HCT116 (cell line): ENCODE measurements around the gene TTLL10. TPM values are rescaled to one million over a fixed set of nuclear protein-coding genes. Genes with fewer than 3 reads are reported as not detected.
"Not testable (repeated sequence)": the region's sequence is repeated elsewhere in the genome, so short reads cannot be mapped to it uniquely, and the experiment has no call there.

ENCODE experiments used
- ATAC-seq: fragments of 200-7000 bp; cut with Tn5 transposase; 2 replicates; pipeline ENCODE4 v1.9.1; 2020; ENCODE audit warnings: mild to moderate bottlenecking, moderate library complexity
- BruUV-seq: library from RNA; stranded (reverse); fragments of 400-500 nt; replicated peaks from 2 replicates; lab custom pipeline; 2021; lab: Mats Ljungman, UMichigan
- CTCF ChIA-PET: fragments of 300-600 bp; sonication (Branson Sonifier 250); formaldehyde crosslinking; loops from one replicate; lab custom pipeline; 2021; ENCODE audit warnings: antibody characterized with exemption; lab: Charles Lee
- POLR2A ChIA-PET: fragments of 300-600, 350-600 bp; sonication (Branson Sonifier 250); formaldehyde crosslinking; loops from one replicate; lab custom pipeline; 2021; ENCODE audit warnings: antibody characterized with exemption; lab: Charles Lee
- RAD21 ChIA-PET, 2 experiments: fragments of 300-600 bp; sonication (Branson Sonifier 250); formaldehyde crosslinking; loops; one replicate each; lab custom pipeline; 2023; ENCODE audit warnings: low total read pairs in 2 of 2; ENCODE audit not compliant: uncharacterized antibody in 2 of 2, unreplicated experiment in 2 of 2, low non-redundant PET in 1 of 2; lab: Charles Lee
- DNase-seq: peaks from one replicate; pipeline ENCODE4 v3.0.0-alpha.2; 2010; ENCODE audit warnings: low read depth, low spot score
- H2AFZ ChIP-seq: fragments of 200-600 bp; shearing (Covaris generic), sonication (generic); 2 replicates; pipeline ENCODE4 v1.6.1; 2017; ENCODE audit warnings: low read depth, mixed run types, mixed read lengths, antibody characterized with exemption, low read length; ENCODE audit not compliant: poor library complexity, severe bottlenecking
- H3K27ac ChIP-seq: 2 replicates; pipeline ENCODE4 v1.5.1; 2012; ENCODE audit warnings: low read depth, low read length
- H3K27me3 ChIP-seq: fragments of 200-600 bp; sonication (generic); 2 replicates; pipeline ENCODE4 v1.6.1; 2016; ENCODE audit warnings: mixed run types, low read length, mixed read lengths; ENCODE audit not compliant: insufficient read depth
- H3K36me3 ChIP-seq, 2 experiments: fragments of 200-500 bp in 1 of 2; fragments of 200-600 bp in 1 of 2; sonication (Bioruptor generic) in 1 of 2; sonication (generic) in 1 of 2; 2 replicates each; pipeline versions ENCODE4 v1.5.1 to v1.6.1; 2014 to 2016; ENCODE audit warnings: low read length in 2 of 2, inconsistent platforms in 1 of 2, mixed read lengths in 1 of 2, mixed run types in 1 of 2; ENCODE audit not compliant: insufficient read depth in 2 of 2, control insufficient read depth in 1 of 2
- H3K4me1 ChIP-seq, 2 experiments: fragments of 200-600 bp in 1 of 2; sonication (generic) in 1 of 2; 2 replicates each; pipeline versions ENCODE4 v1.5.1 to v1.6.1; 2012 to 2017; ENCODE audit warnings: low read length in 2 of 2, inconsistent platforms in 1 of 2, mild to moderate bottlenecking in 1 of 2, mixed read lengths in 1 of 2, mixed run types in 1 of 2, moderate library complexity in 1 of 2; ENCODE audit not compliant: insufficient read depth in 2 of 2, control insufficient read depth in 1 of 2
- H3K4me2 ChIP-seq: fragments of 200-600 bp; sonication (generic); 2 replicates; pipeline ENCODE4 v1.6.1; 2017; ENCODE audit warnings: mixed run types, low read length, mixed read lengths
- H3K4me3 ChIP-seq, 2 experiments: fragments of 200-600 bp in 1 of 2; sonication (generic) in 1 of 2; replicated peaks in 1 of 2; 2 replicates each; pipeline ENCODE4 v1.5.1; 2011 to 2016; ENCODE audit warnings: low read length in 2 of 2, control low read depth in 1 of 2, low read depth in 1 of 2, mild to moderate bottlenecking in 1 of 2, mixed read lengths in 1 of 2, mixed run types in 1 of 2
- H3K79me2 ChIP-seq: fragments of 200-600 bp; sonication (generic); 2 replicates; pipeline ENCODE4 v1.6.1; 2017; ENCODE audit warnings: mild to moderate bottlenecking, mixed run types, low read length, moderate library complexity, mixed read lengths; ENCODE audit not compliant: insufficient read depth
- H3K9ac ChIP-seq: fragments of 200-600 bp; sonication (generic); 2 replicates; pipeline ENCODE4 v1.6.1; 2016; ENCODE audit warnings: low read length, mixed read lengths
- H3K9me2 ChIP-seq: fragments of 200-600 bp; sonication (generic), shearing (Covaris generic); 2 replicates; pipeline ENCODE4 v1.6.1; 2017; ENCODE audit warnings: mixed run types, mild to moderate bottlenecking, moderate library complexity; ENCODE audit not compliant: insufficient read depth
- H3K9me3 ChIP-seq, 2 experiments: fragments of 200-500 bp in 1 of 2; fragments of 200-600 bp in 1 of 2; sonication (Bioruptor generic) in 1 of 2; sonication (generic) in 1 of 2; 2 replicates each; pipeline ENCODE4 v1.6.1; 2014 to 2017; ENCODE audit warnings: low read length in 2 of 2, mixed read lengths in 2 of 2, inconsistent platforms in 1 of 2, low read depth in 1 of 2, mild to moderate bottlenecking in 1 of 2, mixed run types in 1 of 2, moderate library complexity in 1 of 2; ENCODE audit not compliant: control insufficient read depth in 1 of 2, insufficient read depth in 1 of 2
- H4K20me1 ChIP-seq: fragments of 200-600 bp; sonication (generic), shearing (Covaris generic); 2 replicates; pipeline ENCODE4 v1.6.1; 2017; ENCODE audit warnings: mixed run types, mild to moderate bottlenecking, moderate library complexity; ENCODE audit not compliant: insufficient read depth
- ATF3 ChIP-seq: IDR thresholded peaks from 2 replicates; pipeline ENCODE4 v1.6.1; 2012
- CBX3 ChIP-seq: IDR thresholded peaks from 2 replicates; pipeline ENCODE4 v1.6.1; 2012; ENCODE audit warnings: low read depth
- CTCF ChIP-seq, 3 experiments: fragments of 200-600 bp in 1 of 3; sonication (generic) in 1 of 3; IDR thresholded peaks in 2 of 3; conservative IDR thresholded peaks in 1 of 3; 2 replicates each; pipeline ENCODE4 v1.5.1; 2012 to 2017; ENCODE audit warnings: low read depth in 2 of 3, low read length in 2 of 3, antibody characterized with exemption in 1 of 3, borderline replicate concordance in 1 of 3, control low read depth in 1 of 3, mild to moderate bottlenecking in 1 of 3, mixed read lengths in 1 of 3, mixed run types in 1 of 3, moderate library complexity in 1 of 3; ENCODE audit not compliant: insufficient read depth in 1 of 3
- ELF1 ChIP-seq: IDR thresholded peaks from 2 replicates; pipeline ENCODE4 v1.6.1; 2012; ENCODE audit warnings: low read depth, borderline replicate concordance
- EZH2phosphoT487 ChIP-seq: fragments of 200-600 bp; IDR thresholded peaks from 2 replicates; pipeline ENCODE4 v1.6.1; 2018; ENCODE audit warnings: antibody characterized with exemption, borderline replicate concordance
- FOSL1 ChIP-seq: IDR thresholded peaks from 2 replicates; pipeline ENCODE4 v1.6.1; 2012; ENCODE audit warnings: low read depth
- JUND ChIP-seq: IDR thresholded peaks from 2 replicates; pipeline ENCODE4 v1.6.1; 2012
- MAX ChIP-seq: IDR thresholded peaks from 2 replicates; pipeline ENCODE4 v1.6.1; 2012
- POLR2AphosphoS5 ChIP-seq: IDR thresholded peaks from 2 replicates; pipeline ENCODE4 v1.6.1; 2011; ENCODE audit warnings: mild to moderate bottlenecking, low read depth, low read length, moderate library complexity
- RAD21 ChIP-seq: IDR thresholded peaks from 2 replicates; pipeline ENCODE4 v1.6.1; 2012; ENCODE audit warnings: low read depth, mild to moderate bottlenecking
- REST ChIP-seq: IDR thresholded peaks from 2 replicates; pipeline ENCODE4 v1.6.1; 2012; ENCODE audit warnings: low read depth
- TCF7L2 ChIP-seq: IDR thresholded peaks from 2 replicates; pipeline ENCODE4 v1.7.0; 2011; ENCODE audit warnings: borderline replicate concordance, inconsistent platforms; ENCODE audit not compliant: insufficient read depth, insufficient read length; ENCODE audit errors: extremely low read depth
- YY1 ChIP-seq: IDR thresholded peaks from 2 replicates; pipeline ENCODE4 v1.6.1; 2011; ENCODE audit warnings: low read length, low read depth, moderate library complexity, mild to moderate bottlenecking; ENCODE audit not compliant: insufficient replicate concordance; ENCODE audit errors: extremely low read depth
- ZFX ChIP-seq: fragments of 450-650 bp; IDR thresholded peaks from 2 replicates; pipeline ENCODE4 v1.6.1; 2017
- ZNF274 ChIP-seq: fragments of 200-500 bp; sonication (Bioruptor generic); IDR thresholded peaks from 2 replicates; pipeline ENCODE4 v1.6.1; 2014; ENCODE audit warnings: mild to moderate bottlenecking, low read depth, low read length, inconsistent platforms
- intact Hi-C: fragments of 100-400 bp; cut with micrococcal nuclease; formaldehyde crosslinking; loops from 2 replicates; pipeline ENCODE4 v1.10.0; 2022
- total RNA-seq: library from RNA; stranded (reverse); gene quantifications from one replicate; pipeline ENCODE4 v1.2.1, GENCODE V29; 2021; ENCODE audit not compliant: unreplicated experiment

TTLL10 gene
- total RNA-seq, 1 experiment from 2014 or later: 0.10 TPM

- BruUV-seq, H3K27ac ChIP-seq, H3K9me3 ChIP-seq, intact Hi-C loops, H3K4me2 ChIP-seq, CTCF ChIA-PET, POLR2A ChIA-PET, H3K9me2 ChIP-seq, ATAC-seq, H4K20me1 ChIP-seq, H3K4me3 ChIP-seq, H3K27me3 ChIP-seq, H3K9ac ChIP-seq, RAD21 ChIA-PET, H2AFZ ChIP-seq, H3K36me3 ChIP-seq, DNase-seq, H3K79me2 ChIP-seq: not testable (repeated sequence)
- peaks cover 3 to 13% of the 10 kb centered on the region in 2 experiments; a peak in 3 of 4 replicates for H3K4me1 ChIP-seq
Observed at GRCh38 chr1:1142352-1142751, 31.3 kb upstream of the TTLL10 start.

- Histone ChIP-seq H3K79me2 (no peaks in the 10 kb centered on the region), H3K9me3 (no peaks in the 10 kb centered on the region), H3K27ac (no peak overlapping the region), H3K4me3 (no peak overlapping the region), H4K20me1 (no peaks in the 10 kb centered on the region), H3K27me3 (no peaks in the 10 kb centered on the region), H3K9ac (no peak overlapping the region), H3K36me3 (no peaks in the 10 kb centered on the region), H2AFZ (no peak overlapping the region), H3K9me2 (no peaks in the 10 kb centered on the region), H3K4me1 (peaks cover 2 to 8% of the 10 kb centered on the region in 2 experiments; a peak in 2 of 4 replicates), H3K4me2 (no peak overlapping the region)
- CTCF ChIA-PET: no interaction called here
- POLR2A ChIA-PET: no interaction called here
- no peak for ATAC-seq
- no TSS peak for BruUV-seq
- RAD21 ChIA-PET: no interaction called here
- DNase-seq: no peak
- intact Hi-C loops: no loop called here
- TF ChIP-seq RAD21 (no peak), MAX (no peak), ZFX (no peak), REST (no peak), EZH2phosphoT487 (no peak), CTCF (IDR thresholded peaks at IDR 0.05 in 2 of 3, conservative IDR thresholded peaks at IDR 0.05 in 1 of 3; ENCODE audit: borderline replicate concordance in 1 of 3, insufficient read depth in 1 of 3, low read depth in 2 of 3, low read length in 2 of 3) (no peak), ZNF274 (no peak), JUND (no peak), CBX3 (no peak), POLR2AphosphoS5 (no peak), TCF7L2 (no peak), ELF1 (no peak), ATF3 (no peak), YY1 (no peak), FOSL1 (no peak)
Observed at GRCh38 chr1:1142844-1143243, 30.8 kb upstream of the TTLL10 start.
